ENCODE measurements around the gene SPHK2.

Gene SPHK2

GRCh38 chr19:48614436-48615230 lies 4.7 kb upstream of the SPHK2 start, which contains the start of gene FAM83E (continued):
- TF ChIP-seq AEBP2 (tag by site-specific recombination; IDR thresholded peaks at IDR 0.05; ENCODE audit: borderline replicate concordance) (no peak), ZNF221 (tag by site-specific recombination; IDR thresholded peaks at IDR 0.05; ENCODE audit: borderline replicate concordance) (no peak), ZNF138 (tag by site-specific recombination; IDR thresholded peaks at IDR 0.05; ENCODE audit: borderline replicate concordance) (no peak), ZNF175 (tag by site-specific recombination; IDR thresholded peaks at IDR 0.05) (no peak), ZBTB20 (tag by site-specific recombination; IDR thresholded peaks at IDR 0.05) (peak; percentile 50; the same call in 1 of the 2 replicates)

GRCh38 chr19:48615231-48616040 lies 3.9 kb upstream of the SPHK2 start:
- Histone ChIP-seq H3K27ac (ENCODE audit: extremely low read depth, low read depth, low read length) (peak overlapping the region; percentile 100), H3K4me1 (ENCODE audit: control insufficient read depth, insufficient read depth, low read length) (peaks cover 27% of the 10 kb centered on the region), H3K9me3 (ENCODE audit: control insufficient read depth, insufficient read depth, low read depth, low read length) (no peaks in the 10 kb centered on the region), H3K36me3 (ENCODE audit: control insufficient read depth in 2 of 2, insufficient read depth in 1 of 2, low read length in 2 of 2) (peaks cover 14 to 40% of the 10 kb centered on the region in 2 experiments), H3K4me3 (ENCODE audit: low read depth, low read length) (no peak overlapping the region)
- ChIA-PET POLR2A (interaction anchor here (0.8 to 3.8 kb wide), 6 partner anchors 8 to 30 kb away, joined by 3 to 28 read pairs (median 6); partner anchors contain the start of gene CA11), CTCF (interaction anchor here (0.6 kb wide), 1 partner anchor 943 kb away, joined by 3 read pairs; no protein-coding TSS in a partner anchor)
- TF ChIP-seq ZNF629 (tag by site-specific recombination; IDR thresholded peaks at IDR 0.05): peak; percentile 73
- TF ChIP-seq ZNF335 (tag by site-specific recombination; conservative IDR thresholded peaks at IDR 0.05): 0 out of 2 replicates have a peak, but pooled peaks have one; percentile 42
- TF ChIP-seq ZNF223 (tag by site-specific recombination; IDR thresholded peaks at IDR 0.05): 0 out of 2 replicates have a peak, but pooled peaks have one; percentile 7
- peak; percentile 23; the same call in 1 of the 2 replicates for TF ChIP-seq BCL11B (tag by site-specific recombination; IDR thresholded peaks at IDR 0.05; ENCODE audit: low read depth)
- TF ChIP-seq YY2 (tag by site-specific recombination; IDR thresholded peaks at IDR 0.05): 0 out of 2 replicates have a peak, but pooled peaks have one; percentile 0
- no peak for TF ChIP-seq BCL6B (tag by site-specific recombination; IDR thresholded peaks at IDR 0.05)
- peak; percentile 39; the same call in 1 of the 2 replicates for TF ChIP-seq ZBTB20 (tag by site-specific recombination; IDR thresholded peaks at IDR 0.05)
- TF ChIP-seq ZBTB17 (tag by site-specific recombination; IDR thresholded peaks at IDR 0.05): peak; percentile 62; the same call in 1 of the 2 replicates
- TF ChIP-seq ZNF701 (tag by site-specific recombination; IDR thresholded peaks at IDR 0.05): no peak
- TF ChIP-seq ZNF350 (tag by site-specific recombination; IDR thresholded peaks at IDR 0.05): no peak
- TF ChIP-seq ZNF157 (tag by site-specific recombination; IDR thresholded peaks at IDR 0.05): no peak
- TF ChIP-seq ZNF658 (tag by site-specific recombination; IDR thresholded peaks at IDR 0.05): no peak
- TF ChIP-seq ZNF610 (tag by site-specific recombination; IDR thresholded peaks at IDR 0.05; ENCODE audit: borderline replicate concordance): no peak
- 0 out of 2 replicates have a peak, but pooled peaks have one; percentile 8 for TF ChIP-seq KLF1 (tag by site-specific recombination; IDR thresholded peaks at IDR 0.05)
- peak; percentile 45; the same call in 1 of the 2 replicates for TF ChIP-seq SP3 (tag by site-specific recombination; IDR thresholded peaks at IDR 0.05)
- TF ChIP-seq ZNF132 (tag by site-specific recombination; IDR thresholded peaks at IDR 0.05; ENCODE audit: borderline replicate concordance): no peak
- no peak for TF ChIP-seq ZNF473 (tag by site-specific recombination; IDR thresholded peaks at IDR 0.05)
- 0 out of 2 replicates have a peak, but pooled peaks have one; percentile 40 for TF ChIP-seq IKZF3 (tag by site-specific recombination; IDR thresholded peaks at IDR 0.05)
- 0 out of 2 replicates have a peak, but pooled peaks have one; percentile 13 for TF ChIP-seq ZFP37 (tag by site-specific recombination; IDR thresholded peaks at IDR 0.05)
- TF ChIP-seq ZNF2 (tag by site-specific recombination; IDR thresholded peaks at IDR 0.05): no peak

Data from HEK293 (cell line).